Heart left ventricle (tissue), 13 donors: Measurements from ENCODE around the gene SLC17A2.

Source experiments
- POLR2A ChIP-seq, 2 donors: fragments of 450-650 bp; IDR thresholded peaks; one replicate each; pipeline ENCODE4 v1.6.1; 2017; ENCODE audit warnings: antibody characterized with exemption in 2 of 2, mild to moderate bottlenecking in 2 of 2, moderate library complexity in 2 of 2
- TF ChIP-seq, protein P1 (sequence below), 12 donors: fragments of 200-600 bp; sonication (generic) in 4 of 12; IDR thresholded peaks; one replicate each; pipeline versions ENCODE4 v1.5.0 to v1.8.0; 2018 to 2022; ENCODE audit warnings: antibody characterized with exemption in 12 of 12, mild to moderate bottlenecking in 5 of 12
- donor health status: ischemic (EF 13 %, LVEDD 7.1; RV severe dilation, severe dysfunction).
- donor health status: DM: no; HTN: yes; CAD: no.
- donor health status: DM: no; HTN: no; CAD: no.
- donor health status: ischemic (EF 25% LVEDD 6.9; RV normal size, moderate dysfunction).
- donor health status: ischemic (EF 25% LVEDD 5.7; RV mildly dilated, moderate dysfunction).
- donor health status: ischemic (EF 35%, LVEDD 5.7; RV mildly dilated, moderate dysfunction).
- donor health status: nonischemic (EF 11% LVEDD 7.7; RV severe dilation, severe dysfunction).
- donor health status: DM: yes; HTN: yes; CAD: no.
- donor health status: PGD.
- donor health status: ischemic (EF 29% LVEDD 5.4; RV normal size, mild dysfunction).
- donor health status: nonischemic (EF 23%, LVEDD 6.1; RV moderate dilation, normal function).

DNA sequence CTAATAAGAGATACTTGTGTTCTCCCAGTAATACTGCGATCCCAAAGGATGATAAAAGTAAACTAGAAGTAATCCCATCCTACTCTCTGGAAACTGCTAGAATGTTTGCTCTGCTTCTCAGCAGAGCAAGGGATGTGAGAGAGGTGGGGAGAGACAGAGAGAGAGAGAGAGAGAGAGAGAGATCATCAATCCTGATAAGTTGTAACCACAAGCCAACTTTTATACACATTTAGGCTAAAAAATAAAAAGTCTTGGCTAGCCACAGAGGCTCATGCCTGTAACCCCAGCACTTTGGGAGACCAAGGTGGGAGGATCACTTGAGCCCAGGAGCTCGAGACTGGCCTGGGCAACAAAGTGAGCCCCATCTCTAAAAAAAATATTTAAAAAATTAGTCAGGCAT, 16.1 kb upstream of the SLC17A2 start:
- TF ChIP-seq, protein P1, sequence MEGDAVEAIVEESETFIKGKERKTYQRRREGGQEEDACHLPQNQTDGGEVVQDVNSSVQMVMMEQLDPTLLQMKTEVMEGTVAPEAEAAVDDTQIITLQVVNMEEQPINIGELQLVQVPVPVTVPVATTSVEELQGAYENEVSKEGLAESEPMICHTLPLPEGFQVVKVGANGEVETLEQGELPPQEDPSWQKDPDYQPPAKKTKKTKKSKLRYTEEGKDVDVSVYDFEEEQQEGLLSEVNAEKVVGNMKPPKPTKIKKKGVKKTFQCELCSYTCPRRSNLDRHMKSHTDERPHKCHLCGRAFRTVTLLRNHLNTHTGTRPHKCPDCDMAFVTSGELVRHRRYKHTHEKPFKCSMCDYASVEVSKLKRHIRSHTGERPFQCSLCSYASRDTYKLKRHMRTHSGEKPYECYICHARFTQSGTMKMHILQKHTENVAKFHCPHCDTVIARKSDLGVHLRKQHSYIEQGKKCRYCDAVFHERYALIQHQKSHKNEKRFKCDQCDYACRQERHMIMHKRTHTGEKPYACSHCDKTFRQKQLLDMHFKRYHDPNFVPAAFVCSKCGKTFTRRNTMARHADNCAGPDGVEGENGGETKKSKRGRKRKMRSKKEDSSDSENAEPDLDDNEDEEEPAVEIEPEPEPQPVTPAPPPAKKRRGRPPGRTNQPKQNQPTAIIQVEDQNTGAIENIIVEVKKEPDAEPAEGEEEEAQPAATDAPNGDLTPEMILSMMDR (IDR thresholded peaks at IDR 0.05), result no peak
- no peak for TF ChIP-seq POLR2A (IDR thresholded peaks at IDR 0.05)
